ENCODE results near the gene PLCZ1. TPM values are rescaled to one million over a fixed set of nuclear protein-coding genes. Genes with fewer than 3 reads are reported as not detected.

The PLCZ1 gene
- 1.2 TPM for total RNA-seq

GRCh38 chr12:18737819-18738218 lies at the start of gene PLCZ1, which contains the start of gene CAPZA3:
TSS of gene PLCZ1 (minus strand) at chr12:18738012. CDS start at chr12:18737371, 641 bp downstream.
TSS of gene CAPZA3 (plus strand) at chr12:18738119. CDS start at chr12:18738269, 150 bp downstream.

Other genes starting within 250 kb of the PLCZ1 start
- not detected for gene CAPZA3, start 107 bp upstream of the PLCZ1 start, total RNA-seq